Kidney (tissue), 14 donors: ENCODE data around the gene CLEC18A. TPM values are rescaled to one million over a fixed set of nuclear protein-coding genes. Genes with fewer than 3 reads are reported as not detected.

Experiments
- DNase-seq, 5 donors: peaks; one replicate each; pipeline ENCODE4 v3.0.0-alpha.2; 2013 to 2020
- FAIRE-seq: peaks from 2 replicates; lab custom pipeline; 2012; peaks lifted over from hg19 to GRCh38; lab: Jason Lieb, UNC
- H3K27ac ChIP-seq, 2 donors: one replicate each; pipeline ENCODE4 v1.7.0; 2013; ENCODE audit warnings: low read depth in 2 of 2, low read length in 2 of 2, inconsistent platforms in 1 of 2
- H3K27me3 ChIP-seq: one replicate; pipeline ENCODE4 v1.7.1; 2013; ENCODE audit warnings: low read length, inconsistent platforms; ENCODE audit not compliant: control insufficient read depth, insufficient read depth
- H3K36me3 ChIP-seq, 3 donors: one replicate each; pipeline versions ENCODE4 v1.7.0 to v1.7.1; 2013; ENCODE audit warnings: low read length in 3 of 3, control low read depth in 1 of 3, inconsistent platforms in 1 of 3; ENCODE audit not compliant: insufficient read depth in 3 of 3, control insufficient read depth in 2 of 3
- H3K4me1 ChIP-seq, 3 donors: one replicate each; pipeline versions ENCODE4 v1.7.0 to v1.7.1; 2013; ENCODE audit warnings: low read length in 3 of 3, inconsistent platforms in 1 of 3, low read depth in 1 of 3; ENCODE audit not compliant: control insufficient read depth in 2 of 3, insufficient read depth in 2 of 3
- H3K4me3 ChIP-seq, 3 donors: one replicate each; pipeline versions ENCODE4 v1.7.0 to v1.8.1; 2013; ENCODE audit warnings: low read length in 3 of 3, control low read depth in 1 of 3, inconsistent platforms in 1 of 3
- H3K9ac ChIP-seq, 3 donors: one replicate each; pipeline versions ENCODE4 v1.7.0 to v1.7.1; 2013; ENCODE audit warnings: low read length in 3 of 3, control low read depth in 1 of 3, inconsistent platforms in 1 of 3
- H3K9me3 ChIP-seq, 3 donors: one replicate each; pipeline versions ENCODE4 v1.7.0 to v1.7.1; 2013; ENCODE audit warnings: low read length in 3 of 3, control low read depth in 1 of 3, inconsistent platforms in 1 of 3; ENCODE audit not compliant: control insufficient read depth in 2 of 3, insufficient read depth in 1 of 3
- intact Hi-C: fragments of 100-400 bp; cut with DNase I; formaldehyde crosslinking; loops from one replicate; pipeline ENCODE4 v1.11.1; 2022
- polyA plus RNA-seq: library from polyadenylated mRNA; stranded (reverse); fragments of 350-450 nt; fragmentation: Illumina TruSeq; extraction: RNeasy Lipid Tissue Mini Kit (QIAGEN cat#74804); gene quantifications from one replicate; pipeline ENCODE4 v1.2.3, GENCODE V29; 2014; ENCODE audit warnings: low read depth, low replicate concordance; ENCODE audit not compliant: insufficient read depth
- total RNA-seq: library from RNA; stranded (reverse); fragmentation: NEBNext Ultra II Directional; extraction: Animal tissue kit (Norgen Biotek cat#: 25700); gene quantifications from one replicate; pipeline ENCODE4 v1.2.1, GENCODE V29; 2021
- TF ChIP-seq, protein P1 (sequence below): IDR thresholded peaks from 3 replicates; pipeline ENCODE4 v1.5.1; 2012; ENCODE audit warnings: mild to moderate bottlenecking, moderate library complexity, borderline replicate concordance; ENCODE audit not compliant: insufficient read depth; ENCODE audit errors: extremely low read depth
- donor health status: control.
- donor health status: control.
- donor health status: control.
- donor health status: control.
- donor health status: control.
- donor health status: DM: yes; HTN: yes; CAD: no.
- donor health status: Normal renal cell carcinoma (clear cell type).

The CLEC18A gene
- total and polyA plus RNA-seq, 2 donors from 2014 or later: 0.85 to 87.7 TPM

DNA sequence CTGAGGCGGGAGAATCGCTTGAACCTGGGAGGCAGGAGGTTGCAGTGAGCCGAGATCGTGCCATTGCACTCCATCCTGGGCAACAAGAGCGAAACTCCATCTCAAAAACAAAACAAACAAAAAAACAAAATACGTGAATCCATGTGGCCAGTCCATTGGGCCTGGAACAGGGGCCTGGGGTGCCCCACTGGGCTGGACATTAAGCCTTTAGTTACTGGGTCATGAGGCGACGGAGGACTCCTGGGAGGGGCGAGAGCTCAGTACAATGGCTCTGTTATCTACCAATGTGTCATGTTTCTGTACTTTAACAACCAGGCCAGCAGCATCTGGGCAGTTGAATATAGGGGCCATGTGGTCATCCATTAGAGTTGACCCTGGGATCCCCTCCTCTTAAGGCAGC, 18.9 kb upstream of the CLEC18A start:
- TF ChIP-seq, protein P1, sequence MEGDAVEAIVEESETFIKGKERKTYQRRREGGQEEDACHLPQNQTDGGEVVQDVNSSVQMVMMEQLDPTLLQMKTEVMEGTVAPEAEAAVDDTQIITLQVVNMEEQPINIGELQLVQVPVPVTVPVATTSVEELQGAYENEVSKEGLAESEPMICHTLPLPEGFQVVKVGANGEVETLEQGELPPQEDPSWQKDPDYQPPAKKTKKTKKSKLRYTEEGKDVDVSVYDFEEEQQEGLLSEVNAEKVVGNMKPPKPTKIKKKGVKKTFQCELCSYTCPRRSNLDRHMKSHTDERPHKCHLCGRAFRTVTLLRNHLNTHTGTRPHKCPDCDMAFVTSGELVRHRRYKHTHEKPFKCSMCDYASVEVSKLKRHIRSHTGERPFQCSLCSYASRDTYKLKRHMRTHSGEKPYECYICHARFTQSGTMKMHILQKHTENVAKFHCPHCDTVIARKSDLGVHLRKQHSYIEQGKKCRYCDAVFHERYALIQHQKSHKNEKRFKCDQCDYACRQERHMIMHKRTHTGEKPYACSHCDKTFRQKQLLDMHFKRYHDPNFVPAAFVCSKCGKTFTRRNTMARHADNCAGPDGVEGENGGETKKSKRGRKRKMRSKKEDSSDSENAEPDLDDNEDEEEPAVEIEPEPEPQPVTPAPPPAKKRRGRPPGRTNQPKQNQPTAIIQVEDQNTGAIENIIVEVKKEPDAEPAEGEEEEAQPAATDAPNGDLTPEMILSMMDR: no peak
- FAIRE-seq: no peak
- H3K27me3 ChIP-seq: no peaks in the 10 kb centered on the region
- no peak overlapping the region for H3K4me3 ChIP-seq
- intact Hi-C loops: loop anchor here (10.0 kb wide), 1 partner anchor 137 kb away; no protein-coding TSS in a partner anchor
- no peak overlapping the region for H3K27ac ChIP-seq
- H3K36me3 ChIP-seq: peaks cover 0 to 72% (median 42%) of the 10 kb centered on the region in 3 donors
- peaks cover 0 to 3% (median 2%) of the 10 kb centered on the region in 3 donors for H3K4me1 ChIP-seq
- H3K9me3 ChIP-seq: no peaks in the 10 kb centered on the region
- H3K9ac ChIP-seq: no peak overlapping the region
- DNase-seq: no peak

DNA sequence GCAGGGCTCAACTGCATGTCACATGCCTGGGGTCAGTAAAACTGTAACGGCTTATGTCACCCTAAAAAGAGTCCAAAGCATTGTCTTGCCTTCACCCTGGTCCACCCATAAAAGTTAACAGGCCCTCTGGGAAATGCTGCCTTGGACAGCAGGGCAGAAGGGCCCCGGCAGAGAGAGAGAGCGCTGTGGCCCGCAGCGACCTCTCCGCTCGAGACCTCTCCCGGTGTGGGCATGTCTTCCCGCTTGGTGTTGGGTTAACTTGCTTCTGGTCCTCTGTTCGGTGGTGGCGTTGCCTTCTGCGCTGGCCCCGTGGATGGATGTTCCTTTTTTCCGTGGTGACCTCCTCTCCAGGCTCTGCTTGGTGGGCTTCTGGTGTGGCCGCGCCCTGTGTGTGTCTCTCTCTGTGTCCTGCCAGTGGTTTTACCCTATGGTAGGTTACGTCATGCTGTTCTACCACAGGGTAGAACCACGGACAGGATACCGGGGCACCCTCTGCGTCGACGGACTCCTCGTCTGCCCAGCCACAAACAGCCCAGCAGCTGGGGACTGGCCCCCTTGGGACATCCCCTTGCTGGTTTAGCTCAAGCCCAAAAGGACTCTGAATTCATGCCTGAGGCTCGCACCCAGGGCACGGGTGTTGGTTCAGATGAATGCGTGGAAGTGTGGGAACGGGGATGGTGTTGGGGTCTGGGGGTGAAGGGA, 18.3 kb upstream of the CLEC18A start:
- H3K4me3 ChIP-seq: no peak overlapping the region
- no peak for DNase-seq
- H3K9ac ChIP-seq: no peak overlapping the region
- no peaks in the 10 kb centered on the region for H3K9me3 ChIP-seq
- H3K4me1 ChIP-seq: peaks cover 0 to 3% (median 2%) of the 10 kb centered on the region in 3 donors
- intact Hi-C loops: loop anchor here (10.0 kb wide), 1 partner anchor 138 kb away; no protein-coding TSS in a partner anchor
- TF ChIP-seq, protein P1: no peak
- no peak for FAIRE-seq
- H3K27me3 ChIP-seq: no peaks in the 10 kb centered on the region
- H3K27ac ChIP-seq: no peak overlapping the region
- H3K36me3 ChIP-seq: peaks cover 0 to 78% (median 45%) of the 10 kb centered on the region in 3 donors

DNA sequence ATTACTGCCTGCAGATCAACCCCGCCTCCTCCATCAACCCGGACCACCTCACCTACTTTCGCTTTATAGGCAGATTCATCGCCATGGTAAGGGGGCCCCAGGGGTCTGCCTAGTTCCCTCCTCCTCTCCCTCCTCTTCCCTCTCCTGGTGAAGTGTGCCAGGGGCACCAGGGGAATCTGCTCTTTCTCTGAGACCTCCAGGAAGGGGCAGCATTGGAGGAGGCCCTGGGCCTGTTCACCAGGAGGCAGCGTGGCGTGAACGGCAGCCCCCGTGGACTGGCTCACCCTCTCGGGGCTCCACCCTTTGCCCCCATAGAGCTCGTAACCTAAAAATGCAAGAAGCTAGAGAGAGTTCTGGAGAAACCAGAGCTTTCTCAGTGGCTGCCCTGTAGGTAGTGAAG, 17.1 kb upstream of the CLEC18A start:
- TF ChIP-seq, protein P1: no peak
- Histone ChIP-seq H3K4me1 (peaks cover 0 to 2% (median 0%) of the 10 kb centered on the region in 3 donors), H3K9ac (no peak overlapping the region), H3K27ac (no peak overlapping the region), H3K9me3 (no peaks in the 10 kb centered on the region), H3K4me3 (no peak overlapping the region), H3K36me3 (peaks cover 0 to 87% (median 52%) of the 10 kb centered on the region in 3 donors), H3K27me3 (no peaks in the 10 kb centered on the region)
- intact Hi-C loops: loop anchor here (10.0 kb wide), 1 partner anchor 139 kb away; no protein-coding TSS in a partner anchor
- no peak for DNase-seq
- FAIRE-seq: no peak
